NCI-H460 (cell line): Measurements from ENCODE around the gene GPRIN1. TPM values are rescaled to one million over a fixed set of nuclear protein-coding genes. Genes with fewer than 3 reads are reported as not detected.

Experiments
- DNase-seq: peaks from one replicate; pipeline ENCODE4 v3.0.0-alpha.2; 2016; ENCODE audit warnings: low read depth; ENCODE audit errors: extremely low read depth
- total RNA-seq: library from RNA; depleted of rRNA; stranded (reverse); fragments of >200 nt; shearing (Covaris generic); gene quantifications from 2 replicates; pipeline ENCODE4 v1.2.3, GENCODE V29; 2014

Gene GPRIN1
- total RNA-seq, 1 experiment from 2014 or later: 2.0 TPM

- DNase-seq: no peak
Observed at GRCh38 chr5:176625512-176625911, 15.6 kb upstream of the GPRIN1 start.

- no peak for DNase-seq
Observed at GRCh38 chr5:176624938-176625337, 15.0 kb upstream of the GPRIN1 start.

- no peak for DNase-seq
Observed at GRCh38 chr5:176624142-176624541, 14.2 kb upstream of the GPRIN1 start.

DNA sequence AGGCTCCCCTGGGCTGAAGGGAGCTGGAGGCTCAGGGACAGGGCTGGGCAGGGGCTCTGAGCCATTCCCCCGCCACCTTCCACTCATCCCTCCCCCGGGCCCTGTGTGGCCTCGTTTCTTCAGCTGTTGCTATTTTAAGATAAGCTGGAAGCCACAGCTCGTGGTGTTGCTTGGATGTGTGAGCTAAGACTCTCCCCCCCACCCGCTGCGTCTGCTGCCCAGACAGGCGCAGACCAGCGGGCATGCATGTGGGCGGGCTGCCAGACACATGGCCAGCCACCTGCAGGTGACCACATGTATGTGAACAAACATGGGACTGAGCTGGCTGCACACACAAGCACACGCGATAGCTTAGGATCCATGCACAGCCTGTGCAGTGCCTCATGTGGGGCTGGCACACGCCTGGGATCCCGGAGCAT, 11.7 kb upstream of the GPRIN1 start:
- DNase-seq: no peak

DNA sequence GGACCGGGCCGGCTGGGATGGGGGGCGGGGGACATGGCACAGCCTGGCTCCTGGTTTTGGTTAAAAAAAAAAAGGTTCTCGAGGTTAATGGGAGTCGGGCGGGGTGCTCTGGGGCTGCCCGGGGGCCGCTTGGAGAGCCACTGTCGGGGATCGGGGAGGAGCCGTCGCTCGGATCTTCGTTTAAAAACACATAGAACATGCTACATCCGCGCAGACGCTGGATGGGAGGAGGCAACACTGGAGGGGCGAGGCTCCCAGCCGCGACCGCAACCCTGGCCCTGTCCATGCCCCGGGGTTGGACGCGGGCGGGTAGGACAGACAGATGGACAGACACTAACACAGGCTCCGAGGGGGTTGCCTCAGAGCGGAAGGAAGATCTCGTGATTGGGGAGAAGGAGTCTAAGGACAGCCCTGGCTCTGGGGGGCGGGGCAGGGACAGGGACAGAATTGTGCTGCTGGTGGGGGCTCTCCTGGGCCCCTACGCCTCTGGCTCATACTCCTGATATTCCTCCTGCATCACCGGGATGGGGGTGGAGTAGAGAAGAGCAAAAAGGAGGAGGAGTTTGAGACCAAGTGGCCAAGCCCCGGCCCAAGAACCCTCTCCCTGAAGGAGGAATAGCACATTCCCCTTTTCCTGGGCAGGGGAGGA, 10.5 kb upstream of the GPRIN1 start:
- no peak for DNase-seq

DNA sequence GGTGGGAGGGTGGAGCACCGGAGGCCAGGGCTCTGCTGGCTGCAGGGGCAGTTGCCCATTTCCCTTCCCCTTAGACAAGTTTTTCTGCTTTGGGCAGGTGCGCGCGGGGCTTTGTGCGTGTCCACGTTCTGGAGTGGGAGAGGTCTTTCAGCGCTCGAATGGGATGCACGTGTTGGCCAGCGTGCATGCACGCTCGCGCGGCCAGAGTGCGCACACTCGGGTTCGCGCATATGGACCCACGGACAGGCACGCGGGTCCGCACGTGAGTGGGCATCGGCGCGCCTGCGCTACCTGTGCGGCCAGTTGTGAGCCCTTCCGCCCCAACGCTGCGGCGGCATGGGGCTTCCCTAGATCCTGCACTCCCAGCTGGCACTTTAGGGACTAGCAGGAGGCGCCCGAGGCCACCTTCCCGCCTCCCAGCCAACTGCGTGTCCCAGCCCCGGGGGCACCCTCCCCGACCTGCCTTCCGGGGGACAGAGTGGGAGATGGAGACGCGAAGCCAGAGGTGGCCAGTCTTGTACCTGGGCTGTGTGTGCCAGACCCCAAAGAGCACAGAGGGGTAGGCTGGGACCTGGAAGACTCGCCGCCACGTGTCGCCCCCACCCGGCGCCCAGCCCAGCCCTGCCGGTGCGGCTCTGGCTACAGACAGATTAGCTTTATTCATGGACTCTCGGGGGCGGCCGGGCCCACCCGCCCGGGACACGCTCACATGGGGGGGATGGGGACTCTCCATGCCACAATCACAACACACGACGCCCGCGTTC, 9.8 kb upstream of the GPRIN1 start:
- DNase-seq: no peak

DNA sequence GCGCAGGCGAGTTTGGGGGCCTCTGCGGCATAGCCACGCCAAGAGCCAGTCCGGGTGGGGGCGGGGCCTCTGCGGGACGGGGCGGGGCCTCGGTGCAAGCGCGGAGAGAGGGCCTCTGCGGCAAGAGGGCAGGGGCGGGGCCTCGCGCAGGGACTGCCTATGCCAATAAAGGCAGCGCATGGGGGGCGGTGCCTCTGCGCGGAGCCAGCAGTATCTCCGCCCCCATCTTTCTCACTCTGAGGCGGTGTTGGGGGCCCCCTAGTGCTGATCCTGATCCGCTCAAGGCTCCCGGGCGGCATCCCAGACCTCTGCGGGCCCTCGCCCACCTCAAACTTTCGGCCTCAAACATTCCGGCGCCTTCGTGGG, 9.2 kb upstream of the GPRIN1 start:
- DNase-seq: peak; percentile 62

- DNase-seq: no peak
Observed at GRCh38 chr5:176618783-176619182, 8.8 kb upstream of the GPRIN1 start.

DNA sequence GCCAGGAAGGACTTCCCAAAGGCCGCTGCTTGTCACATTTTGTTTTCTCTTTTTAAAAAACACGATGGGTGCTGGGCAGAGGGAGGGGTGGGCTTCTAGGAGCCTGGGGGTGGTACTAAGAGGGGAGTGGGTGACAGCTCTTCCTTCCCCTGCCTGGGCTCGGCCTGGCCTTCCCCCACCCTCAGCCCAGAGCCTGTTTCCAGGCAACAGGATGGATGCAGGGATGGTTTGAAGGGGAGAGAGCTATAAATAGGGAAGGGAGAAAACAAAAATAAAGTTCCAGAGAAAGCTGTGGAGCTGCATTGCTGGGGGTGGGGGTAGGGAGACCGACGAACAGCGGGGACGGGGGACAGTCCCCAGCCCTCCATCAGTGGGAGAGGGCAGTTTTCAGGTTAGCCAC, 6.6 kb upstream of the GPRIN1 start:
- no peak for DNase-seq

GRCh38 chr5:176614805-176615478, 5.0 kb upstream of the GPRIN1 start:
- DNase-seq: no peak

DNA sequence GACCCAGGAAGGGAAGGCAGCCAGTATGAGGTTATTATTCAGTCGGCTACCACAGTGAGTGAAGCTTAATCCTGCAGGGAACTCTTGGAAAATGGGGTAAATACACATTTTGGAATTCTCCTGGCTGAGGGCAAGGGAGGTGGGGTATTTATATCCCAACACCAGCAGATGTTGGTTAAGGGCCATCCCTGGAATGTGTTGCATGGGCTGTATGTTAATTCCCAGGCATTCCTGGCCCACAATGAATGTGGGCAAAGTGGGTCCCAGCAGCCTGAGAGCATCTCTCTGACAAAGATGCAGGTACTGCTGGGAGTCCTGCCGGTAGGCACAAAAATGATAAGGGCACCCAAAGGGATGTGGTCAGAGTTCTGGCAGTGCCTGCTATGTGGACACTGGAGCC, 2.9 kb upstream of the GPRIN1 start:
- no peak for DNase-seq

DNA sequence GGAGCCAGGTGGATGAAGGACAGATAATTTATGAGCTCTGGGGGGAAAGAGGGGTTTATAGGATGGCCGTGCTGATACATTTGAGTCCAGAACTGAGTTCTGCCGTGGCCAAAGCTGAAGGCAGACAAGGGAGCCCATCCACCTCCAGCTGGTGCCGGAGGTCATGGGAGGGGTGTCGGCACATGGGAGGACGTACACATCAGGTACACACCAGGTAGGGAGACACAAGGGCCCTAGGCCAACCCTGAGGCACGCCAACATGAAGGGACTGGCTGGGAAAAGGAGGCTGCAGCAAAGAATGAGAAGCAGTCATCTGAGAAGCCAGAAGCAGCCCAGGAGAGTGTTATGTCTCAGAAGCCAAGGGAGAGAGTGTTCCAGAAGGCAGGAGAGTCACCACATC, 2.1 kb upstream of the GPRIN1 start:
- DNase-seq: no peak

DNA sequence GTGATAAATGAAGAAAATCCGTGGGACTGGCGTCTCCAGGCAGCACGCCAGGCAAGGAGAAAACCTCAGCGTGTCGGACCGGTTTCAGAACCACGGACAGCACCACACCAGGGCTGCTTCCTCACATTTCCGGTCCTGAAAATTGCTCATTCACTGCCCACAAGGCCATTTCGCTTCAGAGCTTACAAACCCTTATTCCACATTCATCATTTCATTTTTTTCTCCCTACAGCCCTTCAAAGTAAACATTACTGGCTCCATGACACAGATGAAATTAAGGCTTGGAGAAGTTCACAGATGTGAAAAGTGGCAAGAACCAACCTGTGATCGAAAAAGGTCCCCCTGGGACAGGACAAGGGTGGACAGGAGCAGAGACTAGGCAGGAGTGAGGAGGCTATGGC, 1.5 kb upstream of the GPRIN1 start:
- peak; percentile 48 for DNase-seq

GRCh38 chr5:176610435-176610773, 448 bp upstream of the GPRIN1 start:
- DNase-seq: no peak

DNA sequence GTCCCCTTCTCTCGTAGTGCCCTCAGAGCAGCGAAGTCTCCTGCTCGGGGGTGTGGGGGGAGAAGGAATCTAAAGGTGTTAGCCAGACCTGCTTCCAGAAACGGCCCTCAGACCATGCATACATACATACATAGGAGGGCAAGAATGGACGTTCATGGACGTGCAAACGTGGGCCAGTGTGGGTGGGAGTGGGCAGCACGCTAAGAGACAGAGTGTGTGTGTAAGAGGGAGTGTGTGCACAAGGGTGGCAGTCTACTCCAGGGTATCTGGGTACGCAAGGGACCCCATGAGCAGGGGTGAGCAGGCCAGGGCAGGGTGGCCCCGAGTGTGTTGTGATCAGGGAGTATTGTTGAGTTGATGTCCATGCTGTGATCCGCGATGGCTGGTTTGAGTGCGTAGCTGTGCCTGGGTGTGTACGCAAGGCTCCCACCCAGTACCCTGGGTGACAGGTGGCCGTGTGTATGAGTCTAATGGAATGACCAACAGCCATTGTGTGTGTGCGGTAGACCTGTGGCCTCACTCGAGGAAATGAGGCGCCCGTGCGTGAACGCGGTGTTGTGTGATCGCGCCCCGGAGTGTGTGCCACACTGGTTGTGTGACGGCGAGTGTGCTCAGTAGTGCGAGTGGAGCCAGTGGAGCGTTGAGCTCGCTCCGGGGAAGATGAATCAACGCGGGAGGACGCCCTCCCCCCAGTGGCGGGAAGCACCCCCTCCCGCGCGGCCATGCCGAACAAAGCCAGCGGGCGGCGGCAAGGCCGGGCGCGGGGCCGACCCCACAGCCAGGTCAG, 826 bp downstream of the GPRIN1 start:
- no peak for DNase-seq

GRCh38 chr5:176608142-176608705, 1.7 kb downstream of the GPRIN1 start:
- DNase-seq: no peak

GRCh38 chr5:176606875-176607274, 3.1 kb downstream of the GPRIN1 start:
- DNase-seq: no peak

- no peak for DNase-seq
Observed at GRCh38 chr5:176606032-176606431, 3.9 kb downstream of the GPRIN1 start.

GRCh38 chr5:176603091-176603490, 6.9 kb downstream of the GPRIN1 start:
- no peak for DNase-seq

DNA sequence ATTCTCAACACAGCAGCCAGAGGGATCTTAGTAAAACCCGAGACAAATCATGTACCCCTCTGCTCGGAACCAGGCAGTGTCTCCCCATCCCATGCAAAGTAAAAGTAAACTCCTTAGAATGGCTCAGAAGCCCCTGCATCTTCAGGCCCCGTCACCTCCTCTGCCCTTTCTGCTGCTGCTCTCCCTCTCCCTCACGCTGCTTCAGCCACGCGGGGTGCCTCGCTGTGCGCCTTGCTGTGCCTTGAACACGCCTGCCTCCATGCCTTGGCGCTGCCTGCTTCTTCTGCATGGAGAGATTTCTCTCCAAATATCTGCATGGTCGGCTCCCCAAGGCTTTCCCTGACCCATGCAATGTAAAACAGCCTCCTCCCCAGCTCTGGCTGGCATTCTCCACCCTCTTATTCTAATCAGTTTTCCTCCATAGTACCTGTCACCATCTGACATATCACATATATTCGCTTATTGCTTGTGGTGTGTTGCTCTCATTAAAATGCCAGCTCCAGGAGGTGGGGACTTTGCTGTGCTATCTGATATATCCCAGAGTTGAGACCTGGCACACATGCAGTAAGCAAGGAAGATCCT, 8.0 kb downstream of the GPRIN1 start:
- DNase-seq: no peak
